Uterus (tissue), 2 donors: Measurements from ENCODE around the gene CDCA3.

Experiments used
- POLR2A ChIP-seq, 2 donors: fragments of 450-650 bp; IDR thresholded peaks; one replicate each; pipeline ENCODE4 v1.6.1; 2016; ENCODE audit warnings: antibody characterized with exemption in 2 of 2, mild to moderate bottlenecking in 1 of 2, moderate library complexity in 1 of 2
- TF ChIP-seq, protein P1 (sequence below), 4 experiments: fragments of 200-600 bp in 2 of 4; fragments of 450-650 bp in 2 of 4; sonication (generic) in 2 of 4; IDR thresholded peaks; one replicate each; pipeline ENCODE4 v1.5.1; 2016 to 2019; ENCODE audit warnings: antibody characterized with exemption in 4 of 4, mild to moderate bottlenecking in 2 of 4, moderate library complexity in 1 of 4

DNA sequence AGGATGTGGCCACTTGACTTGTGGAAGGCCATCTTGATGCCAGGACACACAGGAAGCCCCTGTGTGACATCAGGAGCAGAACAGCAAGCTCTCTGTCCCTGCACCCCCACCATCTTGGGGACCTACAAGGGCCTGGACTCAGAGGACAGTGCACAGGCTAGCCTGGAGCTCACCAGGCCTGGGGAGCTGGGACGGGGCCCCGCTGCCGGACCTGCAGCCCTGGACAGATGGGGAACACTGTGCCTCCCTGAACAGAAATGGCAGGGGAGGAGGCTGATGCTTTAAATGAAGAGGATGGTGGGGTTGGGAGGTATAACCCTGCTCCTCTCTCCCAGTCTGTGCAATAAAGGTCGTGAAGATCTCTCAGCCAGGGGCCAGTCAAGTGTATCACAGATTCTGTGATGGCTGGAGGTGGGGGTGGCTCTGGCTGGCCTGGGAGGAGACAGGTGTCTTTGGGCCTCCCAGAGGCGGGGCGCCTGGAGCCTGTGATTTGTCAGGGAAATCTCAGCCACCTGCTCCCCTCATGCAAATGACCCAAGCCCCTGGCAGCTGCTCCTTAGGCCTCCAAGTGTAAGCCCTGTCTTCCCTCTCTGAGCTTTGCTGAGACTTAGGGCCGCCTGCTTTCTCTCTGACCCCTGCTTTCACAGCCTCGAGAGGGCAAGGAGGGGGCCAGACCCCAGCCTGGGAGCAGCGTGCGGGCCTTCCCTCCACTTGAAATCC lies 11.4 kb downstream of the CDCA3 start:
- TF ChIP-seq, protein P1, sequence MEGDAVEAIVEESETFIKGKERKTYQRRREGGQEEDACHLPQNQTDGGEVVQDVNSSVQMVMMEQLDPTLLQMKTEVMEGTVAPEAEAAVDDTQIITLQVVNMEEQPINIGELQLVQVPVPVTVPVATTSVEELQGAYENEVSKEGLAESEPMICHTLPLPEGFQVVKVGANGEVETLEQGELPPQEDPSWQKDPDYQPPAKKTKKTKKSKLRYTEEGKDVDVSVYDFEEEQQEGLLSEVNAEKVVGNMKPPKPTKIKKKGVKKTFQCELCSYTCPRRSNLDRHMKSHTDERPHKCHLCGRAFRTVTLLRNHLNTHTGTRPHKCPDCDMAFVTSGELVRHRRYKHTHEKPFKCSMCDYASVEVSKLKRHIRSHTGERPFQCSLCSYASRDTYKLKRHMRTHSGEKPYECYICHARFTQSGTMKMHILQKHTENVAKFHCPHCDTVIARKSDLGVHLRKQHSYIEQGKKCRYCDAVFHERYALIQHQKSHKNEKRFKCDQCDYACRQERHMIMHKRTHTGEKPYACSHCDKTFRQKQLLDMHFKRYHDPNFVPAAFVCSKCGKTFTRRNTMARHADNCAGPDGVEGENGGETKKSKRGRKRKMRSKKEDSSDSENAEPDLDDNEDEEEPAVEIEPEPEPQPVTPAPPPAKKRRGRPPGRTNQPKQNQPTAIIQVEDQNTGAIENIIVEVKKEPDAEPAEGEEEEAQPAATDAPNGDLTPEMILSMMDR (IDR thresholded peaks at IDR 0.05): no peak
- no peak for TF ChIP-seq POLR2A (IDR thresholded peaks at IDR 0.05)
